OCI-LY7 (cell line): ENCODE results near the gene TSPAN11. TPM values are rescaled to one million over a fixed set of nuclear protein-coding genes. Genes with fewer than 3 reads are reported as not detected.

ENCODE experiments used
- BruUV-seq: library from RNA; stranded (reverse); fragments of 400-500 nt; replicated peaks from 2 replicates; lab custom pipeline; 2021; lab: Mats Ljungman, UMichigan
- CTCF ChIA-PET: fragments of 300-600 bp; sonication (Branson Sonifier 250); formaldehyde crosslinking; loops from one replicate; lab custom pipeline; 2022; ENCODE audit warnings: antibody characterized with exemption; ENCODE audit not compliant: unreplicated experiment; lab: Charles Lee
- POLR2A ChIA-PET: fragments of 300-600 bp; sonication (Branson Sonifier 250); formaldehyde crosslinking; loops from one replicate; lab custom pipeline; 2022; ENCODE audit warnings: antibody characterized with exemption; lab: Charles Lee
- DNase-seq: peaks from one replicate; pipeline ENCODE4 v3.0.0-alpha.2; 2015; ENCODE audit warnings: low spot score
- H2AFZ ChIP-seq: fragments of 200-600 bp; sonication (generic), shearing (Covaris generic); 2 replicates; pipeline ENCODE4 v1.6.1; 2014; ENCODE audit warnings: mild to moderate bottlenecking, antibody characterized with exemption, low read length, moderate library complexity
- H3K27ac ChIP-seq: fragments of 200-600 bp; sonication (generic); 2 replicates; pipeline ENCODE4 v1.5.1; 2014; ENCODE audit warnings: mixed run types, low read depth, mild to moderate bottlenecking, moderate library complexity, low read length, inconsistent platforms; ENCODE audit not compliant: poor library complexity, severe bottlenecking
- H3K36me3 ChIP-seq: fragments of 200-600 bp; sonication (generic); 2 replicates; pipeline ENCODE4 v1.6.1; 2014; ENCODE audit warnings: mild to moderate bottlenecking, antibody characterized with exemption, low read length, moderate library complexity, mixed read lengths; ENCODE audit not compliant: insufficient read depth
- H3K4me1 ChIP-seq: fragments of 200-600 bp; sonication (generic); 2 replicates; pipeline ENCODE4 v1.5.1; 2014; ENCODE audit warnings: mild to moderate bottlenecking, low read length; ENCODE audit not compliant: insufficient read depth, poor library complexity, severe bottlenecking
- H3K4me2 ChIP-seq: fragments of 200-600 bp; sonication (generic); 2 replicates; pipeline ENCODE4 v1.6.1; 2014; ENCODE audit warnings: mild to moderate bottlenecking, low read length
- H3K4me3 ChIP-seq: fragments of 200-600 bp; sonication (generic); 2 replicates; pipeline ENCODE4 v1.5.1; 2014; ENCODE audit warnings: mild to moderate bottlenecking, low read depth, low read length; ENCODE audit not compliant: poor library complexity, severe bottlenecking
- H3K79me2 ChIP-seq: fragments of 200-600 bp; sonication (generic); 2 replicates; pipeline ENCODE4 v1.6.1; 2016; ENCODE audit warnings: low read depth, mild to moderate bottlenecking, low read length, moderate library complexity, mixed read lengths; ENCODE audit not compliant: insufficient read depth
- H3K9me2 ChIP-seq: fragments of 200-600 bp; sonication (generic); 2 replicates; pipeline ENCODE4 v1.6.1; 2016; ENCODE audit warnings: mild to moderate bottlenecking, low read length, mixed read lengths; ENCODE audit not compliant: insufficient read depth
- H3K9me3 ChIP-seq: fragments of 200-600 bp; sonication (generic); 2 replicates; pipeline ENCODE4 v1.6.1; 2014; ENCODE audit warnings: mild to moderate bottlenecking, mixed run types, low read length, mixed read lengths
- H4K20me1 ChIP-seq: fragments of 200-600 bp; sonication (generic); 2 replicates; pipeline ENCODE4 v1.6.1; 2014; ENCODE audit warnings: mild to moderate bottlenecking, antibody characterized with exemption, low read length, moderate library complexity, mixed read lengths; ENCODE audit not compliant: insufficient read depth
- EZH2phosphoT487 ChIP-seq: fragments of 200-600 bp; sonication (generic); IDR thresholded peaks from 2 replicates; pipeline ENCODE4 v1.6.1; 2018; ENCODE audit warnings: low read depth, borderline replicate concordance, mild to moderate bottlenecking, mixed run types, antibody characterized with exemption, low read length, moderate library complexity, mixed read lengths
- intact Hi-C: fragments of 100-400 bp; cut with micrococcal nuclease; formaldehyde crosslinking; loops from one replicate; pipeline ENCODE4 v1.10.0; 2022; ENCODE audit not compliant: unreplicated experiment
- total RNA-seq, 2 experiments: library from RNA; depleted of rRNA in 1 of 2; stranded (reverse); fragments of >200 nt in 1 of 2; shearing (Covaris generic) in 1 of 2; gene quantifications; 2 replicates each; pipeline ENCODE4 v1.2.3, GENCODE V29; 2014 to 2022
- TF ChIP-seq, protein P1 (sequence below): fragments of 200-600 bp; sonication (generic); conservative IDR thresholded peaks from 2 replicates; pipeline ENCODE4 v1.5.1; 2014; ENCODE audit warnings: mild to moderate bottlenecking, antibody characterized with exemption, low read length, moderate library complexity, mixed read lengths

Gene TSPAN11
- total RNA-seq, 2 experiments from 2014 or later: not detected

DNA sequence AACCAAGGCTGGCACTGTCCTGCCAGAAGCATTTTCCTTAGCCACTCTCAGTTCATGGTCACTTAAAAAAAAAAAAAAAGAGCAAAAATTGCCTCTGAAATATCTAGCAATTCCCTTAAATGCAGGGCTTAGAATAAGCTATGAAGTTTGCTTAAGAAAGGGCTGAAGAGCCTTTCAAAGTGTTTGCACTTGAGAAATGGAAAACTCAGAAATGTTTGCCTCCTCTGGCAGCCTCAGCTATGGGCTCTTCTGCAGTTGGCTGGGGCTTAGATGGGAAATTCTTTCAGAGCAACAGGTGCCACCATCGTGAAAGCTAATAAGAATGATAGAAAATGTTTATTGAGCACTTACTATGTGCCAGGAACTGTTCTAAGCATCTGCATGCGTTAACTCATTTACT is 48.5 kb upstream of the TSPAN11 start:
- Histone ChIP-seq H3K4me2 (no peak overlapping the region), H2AFZ (no peak overlapping the region), H3K9me3 (no peaks in the 10 kb centered on the region), H3K36me3 (no peaks in the 10 kb centered on the region), H3K9me2 (no peaks in the 10 kb centered on the region), H3K27ac (no peak overlapping the region), H3K79me2 (no peaks in the 10 kb centered on the region), H3K4me3 (no peak overlapping the region), H4K20me1 (no peaks in the 10 kb centered on the region), H3K4me1 (no peaks in the 10 kb centered on the region)
- CTCF ChIA-PET: no interaction called here
- POLR2A ChIA-PET: no interaction called here
- intact Hi-C loops: no loop called here
- no peak for TF ChIP-seq EZH2phosphoT487
- TF ChIP-seq, protein P1, sequence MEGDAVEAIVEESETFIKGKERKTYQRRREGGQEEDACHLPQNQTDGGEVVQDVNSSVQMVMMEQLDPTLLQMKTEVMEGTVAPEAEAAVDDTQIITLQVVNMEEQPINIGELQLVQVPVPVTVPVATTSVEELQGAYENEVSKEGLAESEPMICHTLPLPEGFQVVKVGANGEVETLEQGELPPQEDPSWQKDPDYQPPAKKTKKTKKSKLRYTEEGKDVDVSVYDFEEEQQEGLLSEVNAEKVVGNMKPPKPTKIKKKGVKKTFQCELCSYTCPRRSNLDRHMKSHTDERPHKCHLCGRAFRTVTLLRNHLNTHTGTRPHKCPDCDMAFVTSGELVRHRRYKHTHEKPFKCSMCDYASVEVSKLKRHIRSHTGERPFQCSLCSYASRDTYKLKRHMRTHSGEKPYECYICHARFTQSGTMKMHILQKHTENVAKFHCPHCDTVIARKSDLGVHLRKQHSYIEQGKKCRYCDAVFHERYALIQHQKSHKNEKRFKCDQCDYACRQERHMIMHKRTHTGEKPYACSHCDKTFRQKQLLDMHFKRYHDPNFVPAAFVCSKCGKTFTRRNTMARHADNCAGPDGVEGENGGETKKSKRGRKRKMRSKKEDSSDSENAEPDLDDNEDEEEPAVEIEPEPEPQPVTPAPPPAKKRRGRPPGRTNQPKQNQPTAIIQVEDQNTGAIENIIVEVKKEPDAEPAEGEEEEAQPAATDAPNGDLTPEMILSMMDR: no peak
- BruUV-seq: no TSS peak
- no peak for DNase-seq

DNA sequence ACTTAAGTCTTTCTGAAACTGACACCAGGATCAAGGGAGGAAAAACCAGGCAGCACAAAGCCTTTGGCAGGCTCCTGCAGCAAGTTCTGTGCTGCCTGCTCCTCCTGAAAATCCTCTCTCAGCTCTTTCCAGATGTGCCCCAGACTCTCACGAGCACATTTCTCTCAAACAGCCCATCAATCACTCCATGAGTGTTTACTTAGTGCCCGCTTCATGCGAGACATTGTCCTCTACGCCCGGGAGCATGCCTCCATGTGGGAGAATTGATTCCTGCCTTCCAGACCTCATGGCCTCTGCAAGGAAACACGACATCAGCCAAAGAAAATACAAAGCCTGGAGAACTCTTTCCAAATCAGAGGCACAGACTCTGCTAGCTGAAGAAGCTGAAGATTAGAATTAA is 46.5 kb upstream of the TSPAN11 start:
- no peak for DNase-seq
- no peaks in the 10 kb centered on the region for H3K79me2 ChIP-seq
- H3K9me2 ChIP-seq: no peaks in the 10 kb centered on the region
- H3K4me2 ChIP-seq: no peak overlapping the region
- H3K9me3 ChIP-seq: no peaks in the 10 kb centered on the region
- no peak overlapping the region for H2AFZ ChIP-seq
- no peak overlapping the region for H3K4me3 ChIP-seq
- no peak overlapping the region for H3K27ac ChIP-seq
- no peak for TF ChIP-seq EZH2phosphoT487
- TF ChIP-seq, protein P1: no peak
- no peaks in the 10 kb centered on the region for H3K4me1 ChIP-seq
- no peaks in the 10 kb centered on the region for H4K20me1 ChIP-seq
- intact Hi-C loops: no loop called here
- CTCF ChIA-PET: no interaction called here
- BruUV-seq: no TSS peak
- POLR2A ChIA-PET: no interaction called here
- H3K36me3 ChIP-seq: no peaks in the 10 kb centered on the region

DNA sequence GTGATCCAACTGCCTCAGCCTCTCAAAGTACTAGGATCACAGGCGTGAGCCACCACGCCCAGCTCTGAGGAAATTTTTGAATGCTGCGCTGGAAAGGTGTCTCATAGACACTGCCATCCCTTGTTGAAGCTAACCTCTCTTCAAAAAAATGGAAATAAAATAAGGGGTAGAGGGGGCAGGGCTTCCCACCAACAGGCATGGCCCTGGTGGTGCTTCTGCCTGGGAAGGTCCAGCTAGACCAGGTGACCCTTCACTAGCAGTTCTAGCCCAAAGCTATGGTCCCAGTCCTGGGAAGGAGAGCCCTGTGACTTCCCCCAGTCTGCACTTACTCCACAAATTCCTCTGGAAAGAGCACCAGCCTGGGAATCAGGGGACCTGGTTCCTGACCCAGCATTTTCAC is 45.7 kb upstream of the TSPAN11 start:
- Histone ChIP-seq H3K4me3 (no peak overlapping the region), H4K20me1 (no peaks in the 10 kb centered on the region), H3K79me2 (no peaks in the 10 kb centered on the region), H3K27ac (no peak overlapping the region), H3K9me3 (no peaks in the 10 kb centered on the region), H3K4me2 (no peak overlapping the region), H3K9me2 (no peaks in the 10 kb centered on the region), H2AFZ (no peak overlapping the region), H3K4me1 (no peaks in the 10 kb centered on the region), H3K36me3 (no peaks in the 10 kb centered on the region)
- BruUV-seq: no TSS peak
- intact Hi-C loops: no loop called here
- CTCF ChIA-PET: no interaction called here
- DNase-seq: no peak
- POLR2A ChIA-PET: no interaction called here
- TF ChIP-seq, protein P1: no peak
